Measurements from ENCODE around the gene SMIM45. TPM values are rescaled to one million over a fixed set of nuclear protein-coding genes. Genes with fewer than 3 reads are reported as not detected.

The SMIM45 gene

DNA sequence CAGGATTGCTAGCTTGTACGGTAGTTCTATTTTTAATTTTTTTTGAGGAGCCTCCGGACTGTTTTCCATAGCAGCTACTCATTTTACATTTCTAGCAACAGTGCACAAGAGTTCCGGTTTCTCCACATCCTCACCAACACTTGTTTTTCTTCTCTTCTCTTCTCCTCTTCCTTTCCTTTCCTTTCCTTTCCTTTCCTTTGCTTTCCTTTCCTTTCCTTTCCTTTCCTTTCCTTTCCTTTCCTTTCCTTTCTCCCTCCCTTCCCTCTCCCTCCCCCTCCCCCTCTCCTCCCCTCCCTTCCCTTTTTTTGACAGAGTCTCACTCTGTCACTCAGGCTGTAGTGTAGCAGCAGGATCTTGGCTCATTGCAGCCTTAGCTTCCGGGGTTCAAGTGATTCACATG is 56.0 kb downstream of the SMIM45 start:
- Mint-ChIP-seq H3K4me3 (no peak overlapping the region), H3K9me3 (peaks cover 16 to 19% of the 10 kb centered on the region in 2 experiments), H3K4me1 (no peaks in the 10 kb centered on the region), H3K27me3 (ENCODE audit: low read depth) (peaks cover 46% of the 10 kb centered on the region), H3K27ac (no peak overlapping the region), H3K36me3 (ENCODE audit: insufficient read depth in 1 of 3, low read depth in 3 of 3) (peaks cover 0 to 8% (median 6%) of the 10 kb centered on the region in 3 experiments; a peak in 2 of 7 replicates)
- TF ChIP-seq, protein P1, sequence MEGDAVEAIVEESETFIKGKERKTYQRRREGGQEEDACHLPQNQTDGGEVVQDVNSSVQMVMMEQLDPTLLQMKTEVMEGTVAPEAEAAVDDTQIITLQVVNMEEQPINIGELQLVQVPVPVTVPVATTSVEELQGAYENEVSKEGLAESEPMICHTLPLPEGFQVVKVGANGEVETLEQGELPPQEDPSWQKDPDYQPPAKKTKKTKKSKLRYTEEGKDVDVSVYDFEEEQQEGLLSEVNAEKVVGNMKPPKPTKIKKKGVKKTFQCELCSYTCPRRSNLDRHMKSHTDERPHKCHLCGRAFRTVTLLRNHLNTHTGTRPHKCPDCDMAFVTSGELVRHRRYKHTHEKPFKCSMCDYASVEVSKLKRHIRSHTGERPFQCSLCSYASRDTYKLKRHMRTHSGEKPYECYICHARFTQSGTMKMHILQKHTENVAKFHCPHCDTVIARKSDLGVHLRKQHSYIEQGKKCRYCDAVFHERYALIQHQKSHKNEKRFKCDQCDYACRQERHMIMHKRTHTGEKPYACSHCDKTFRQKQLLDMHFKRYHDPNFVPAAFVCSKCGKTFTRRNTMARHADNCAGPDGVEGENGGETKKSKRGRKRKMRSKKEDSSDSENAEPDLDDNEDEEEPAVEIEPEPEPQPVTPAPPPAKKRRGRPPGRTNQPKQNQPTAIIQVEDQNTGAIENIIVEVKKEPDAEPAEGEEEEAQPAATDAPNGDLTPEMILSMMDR (conservative IDR thresholded peaks at IDR 0.05): no peak
- DNase-seq: no peak
- H4K5ac ChIP-seq (ENCODE audit: insufficient read length, low read depth, low read length): no peak overlapping the region
- H2BK5ac ChIP-seq (ENCODE audit: insufficient read length, low read length): no peak overlapping the region
- H4K20me1 ChIP-seq (ENCODE audit: control insufficient read depth, insufficient read depth, insufficient read length): no peaks in the 10 kb centered on the region
- no peak overlapping the region for H3K9ac ChIP-seq (ENCODE audit: extremely low read depth, insufficient read length, low read length)
- no peak overlapping the region for H2AK5ac ChIP-seq (ENCODE audit: insufficient read length, low read length)
- no peak overlapping the region for H3K4me2 ChIP-seq (ENCODE audit: insufficient read depth, insufficient read length, low read length)
- H3K27ac ChIP-seq (ENCODE audit: insufficient read length, low read depth, low read length): no peak overlapping the region
- H2BK20ac ChIP-seq (ENCODE audit: low read depth, low read length, poor library complexity, severe bottlenecking): no peak overlapping the region
- H3K79me2 ChIP-seq (ENCODE audit: insufficient read depth, low read length): no peaks in the 10 kb centered on the region
- no CpG with 5 or more reads among the region's 4 CpGs for WGBS (ENCODE audit: extremely low coverage, insufficient read length, low lambda C conversion rate)
- H3K18ac ChIP-seq (ENCODE audit: insufficient read length, low read depth, low read length): no peak overlapping the region
- H2BK12ac ChIP-seq (ENCODE audit: insufficient read length, low read depth, low read length): no peak overlapping the region
- no peak overlapping the region for H3K23ac ChIP-seq (ENCODE audit: insufficient read length, low read depth, low read length)
- no peak overlapping the region for H2AFZ ChIP-seq (ENCODE audit: low read length)
- H3K4me1 ChIP-seq (ENCODE audit: insufficient read depth, low read length): no peaks in the 10 kb centered on the region
- no peak overlapping the region for H2BK15ac ChIP-seq (ENCODE audit: low read depth, low read length)
- H3K9me3 ChIP-seq (ENCODE audit: control insufficient read depth, low read depth, low read length): no peaks in the 10 kb centered on the region
- H3K14ac ChIP-seq (ENCODE audit: insufficient read depth, low read length): no peak overlapping the region
- no peak overlapping the region for H4K91ac ChIP-seq (ENCODE audit: insufficient read length, low read depth, low read length)
- H3K79me1 ChIP-seq (ENCODE audit: insufficient read depth, low read depth, low read length, poor library complexity, severe bottlenecking): no peaks in the 10 kb centered on the region
- H2BK120ac ChIP-seq (ENCODE audit: low read depth, low read length, poor library complexity, severe bottlenecking): no peak overlapping the region
- H3K56ac ChIP-seq (ENCODE audit: insufficient read length, low read depth, low read length): no peak overlapping the region
- no peaks in the 10 kb centered on the region for H3K27me3 ChIP-seq (ENCODE audit: insufficient read depth, low read length)
- no peak overlapping the region for H4K8ac ChIP-seq (replicated peaks; ENCODE audit: insufficient read length, low read depth, low read length)
- no peak overlapping the region for H3T11ph ChIP-seq (ENCODE audit: low read length)
- H3K23me2 ChIP-seq (ENCODE audit: insufficient read length, low read depth, low read length, poor library complexity, severe bottlenecking): no peaks in the 10 kb centered on the region
- no peak overlapping the region for H3K4ac ChIP-seq (ENCODE audit: low read depth, low read length)

Other genes starting within 250 kb of the SMIM45 start
- gene CCDC134, start 151.5 kb upstream of the SMIM45 start, total RNA-seq (2021): 19.3 and 20.7 TPM in 2 replicates
- gene SREBF2, start 119.0 kb upstream of the SMIM45 start, total RNA-seq (2021): 144 and 146 TPM in 2 replicates
- 0.72 and 1.4 TPM in 2 replicates for gene SHISA8, start 37.1 kb upstream of the SMIM45 start, total RNA-seq (2021)
- 1.6 and 1.9 TPM in 2 replicates for gene TNFRSF13C, start 25.3 kb upstream of the SMIM45 start, total RNA-seq (2021)
- 36.5 and 37.2 TPM in 2 replicates for gene CENPM, start 5.0 kb upstream of the SMIM45 start, total RNA-seq (2021)
- 32.4 and 33.3 TPM in 2 replicates for gene SEPTIN3, start 17.3 kb downstream of the SMIM45 start, total RNA-seq (2021)
- gene WBP2NL, start 46.6 kb downstream of the SMIM45 start, total RNA-seq (2021): 0.22 TPM in 1 of 2 replicates, not detected in the other
- gene NAGA, start 118.7 kb downstream of the SMIM45 start, total RNA-seq (2021): 16.1 and 16.6 TPM in 2 replicates
- 2.6 and 3.2 TPM in 2 replicates for gene PHETA2, start 122.1 kb downstream of the SMIM45 start, total RNA-seq (2021)
- 44.8 and 45.0 TPM in 2 replicates for gene SMDT1, start 127.5 kb downstream of the SMIM45 start, total RNA-seq (2021)
- 91.7 and 102 TPM in 2 replicates for gene NDUFA6, start 138.6 kb downstream of the SMIM45 start, total RNA-seq (2021)
- 2.0 and 2.3 TPM in 2 replicates for gene CYP2D6, start 178.7 kb downstream of the SMIM45 start, total RNA-seq (2021)